ENCODE data around the gene PURA. TPM values are rescaled to one million over a fixed set of nuclear protein-coding genes. Genes with fewer than 3 reads are reported as not detected.

The PURA gene
- total RNA-seq, 4 donors from 2014 or later, result 35.1 to 56.8 (median 42.5) TPM

GRCh38 chr5:140146523-140146842, 32.6 kb downstream of the PURA start:
- H3K4me1 ChIP-seq, result peaks cover 0 to 40% (median 13%) of the 10 kb centered on the region in 4 donors
- DNase-seq (ENCODE audit: low spot score in 2 of 2), result no peak
- peak overlapping the region in 2 of 4 donors; percentile 27 to 47 for H3K4me3 ChIP-seq
- 56 to 58% methylated on average over 10 to 14 of the region's 14 CpGs for WGBS, 2 donors
- H3K36me3 ChIP-seq, result no peaks in the 10 kb centered on the region
- H3K9me3 ChIP-seq, result no peaks in the 10 kb centered on the region
- no peak overlapping the region for H3K27ac ChIP-seq
- H3K27me3 ChIP-seq, result no peaks in the 10 kb centered on the region
- no peak for TF ChIP-seq EP300 (IDR thresholded peaks at IDR 0.05)

GRCh38 chr5:140147460-140147859, 33.6 kb downstream of the PURA start:
- no peak for TF ChIP-seq POLR2A (IDR thresholded peaks at IDR 0.05)
- TF ChIP-seq CTCF (IDR thresholded peaks at IDR 0.05), result no peak
- no peak for TF ChIP-seq EP300 (IDR thresholded peaks at IDR 0.05)
- Histone ChIP-seq H3K9me3 (no peaks in the 10 kb centered on the region), H3K4me1 (peaks cover 0 to 44% (median 13%) of the 10 kb centered on the region in 4 donors), H3K27me3 (no peaks in the 10 kb centered on the region), H3K4me3 (no peak overlapping the region), H3K36me3 (no peaks in the 10 kb centered on the region), H3K27ac (no peak overlapping the region)
- DNase-seq (ENCODE audit: low spot score in 2 of 2), result no peak
- 100% methylated on average over 1 of the region's 1 CpG for WGBS, 2 donors

GRCh38 chr5:140148508-140148907, 34.6 kb downstream of the PURA start:
- Histone ChIP-seq H3K27me3 (no peaks in the 10 kb centered on the region), H3K4me3 (no peak overlapping the region), H3K9me3 (no peaks in the 10 kb centered on the region), H3K27ac (no peak overlapping the region), H3K4me1 (peaks cover 0 to 52% (median 13%) of the 10 kb centered on the region in 4 donors), H3K36me3 (no peaks in the 10 kb centered on the region)
- 21 to 32% methylated on average over 6 of the region's 6 CpGs for WGBS, 2 donors
- no peak for DNase-seq (ENCODE audit: low spot score in 2 of 2)
- TF ChIP-seq CTCF (IDR thresholded peaks at IDR 0.05) (no peak), POLR2A (IDR thresholded peaks at IDR 0.05) (no peak), EP300 (IDR thresholded peaks at IDR 0.05) (no peak)

GRCh38 chr5:140150201-140150600, 36.3 kb downstream of the PURA start:
- no peak overlapping the region for H3K4me3 ChIP-seq
- H3K4me1 ChIP-seq, result peaks cover 0 to 55% (median 12%) of the 10 kb centered on the region in 4 donors
- TF ChIP-seq EP300 (IDR thresholded peaks at IDR 0.05) (no peak), POLR2A (IDR thresholded peaks at IDR 0.05) (no peak), CTCF (IDR thresholded peaks at IDR 0.05) (no peak)
- WGBS, 2 donors, result 74 to 77% methylated on average over 2 of the region's 2 CpGs
- DNase-seq (ENCODE audit: low spot score in 2 of 2), result no peak
- H3K36me3 ChIP-seq, result no peaks in the 10 kb centered on the region
- no peaks in the 10 kb centered on the region for H3K27me3 ChIP-seq
- H3K27ac ChIP-seq, result no peak overlapping the region
- H3K9me3 ChIP-seq, result no peaks in the 10 kb centered on the region

GRCh38 chr5:140151144-140152021, 37.5 kb downstream of the PURA start:
- no peak for TF ChIP-seq POLR2A (IDR thresholded peaks at IDR 0.05)
- no peak for TF ChIP-seq CTCF (IDR thresholded peaks at IDR 0.05)
- TF ChIP-seq EP300 (IDR thresholded peaks at IDR 0.05), result no peak
- DNase-seq (ENCODE audit: low spot score in 2 of 2), result no peak
- no peak overlapping the region for H3K4me3 ChIP-seq
- H3K4me1 ChIP-seq, result peaks cover 0 to 55% (median 3%) of the 10 kb centered on the region in 4 donors
- no peak overlapping the region for H3K27ac ChIP-seq
- H3K36me3 ChIP-seq, result no peaks in the 10 kb centered on the region
- H3K9me3 ChIP-seq, result no peaks in the 10 kb centered on the region
- 63 to 67% methylated on average over 7 of the region's 7 CpGs for WGBS, 2 donors
- H3K27me3 ChIP-seq, result no peaks in the 10 kb centered on the region
